NCI-H460 (cell line): Measurements from ENCODE around the gene ZNF429. TPM values are rescaled to one million over a fixed set of nuclear protein-coding genes. Genes with fewer than 3 reads are reported as not detected.
"Not testable (repeated sequence)": the region's sequence is repeated elsewhere in the genome, so short reads cannot be mapped to it uniquely, and the experiment has no call there.

Source experiments
- DNase-seq: peaks from one replicate; pipeline ENCODE4 v3.0.0-alpha.2; 2016; ENCODE audit warnings: low read depth; ENCODE audit errors: extremely low read depth
- total RNA-seq: library from RNA; depleted of rRNA; stranded (reverse); fragments of >200 nt; shearing (Covaris generic); gene quantifications from 2 replicates; pipeline ENCODE4 v1.2.3, GENCODE V29; 2014; rRNA removed

The ZNF429 gene
- total RNA-seq, 1 experiment from 2014 or later, result 1.5 TPM

DNA sequence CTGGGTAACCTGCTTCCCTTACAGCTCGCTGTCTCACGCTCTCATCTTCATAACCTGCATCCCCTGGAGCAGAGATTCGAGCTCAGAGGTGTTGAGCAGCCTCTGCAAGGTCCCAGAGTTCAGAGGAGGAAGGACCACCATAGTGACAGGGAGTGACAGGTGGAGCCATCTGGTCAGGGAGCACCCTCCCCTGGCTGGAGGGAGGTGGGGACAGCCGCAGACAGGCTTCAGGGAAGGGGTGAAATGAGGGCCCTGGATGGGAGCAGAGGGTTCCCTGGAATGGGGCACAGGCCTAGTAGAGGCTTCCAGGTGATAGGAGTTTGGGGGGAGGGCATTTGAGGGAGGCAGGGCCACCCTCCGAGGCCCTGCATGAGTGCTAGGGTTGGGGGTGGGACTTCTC lies 82.1 kb downstream of the ZNF429 start:
- no peak for DNase-seq

DNA sequence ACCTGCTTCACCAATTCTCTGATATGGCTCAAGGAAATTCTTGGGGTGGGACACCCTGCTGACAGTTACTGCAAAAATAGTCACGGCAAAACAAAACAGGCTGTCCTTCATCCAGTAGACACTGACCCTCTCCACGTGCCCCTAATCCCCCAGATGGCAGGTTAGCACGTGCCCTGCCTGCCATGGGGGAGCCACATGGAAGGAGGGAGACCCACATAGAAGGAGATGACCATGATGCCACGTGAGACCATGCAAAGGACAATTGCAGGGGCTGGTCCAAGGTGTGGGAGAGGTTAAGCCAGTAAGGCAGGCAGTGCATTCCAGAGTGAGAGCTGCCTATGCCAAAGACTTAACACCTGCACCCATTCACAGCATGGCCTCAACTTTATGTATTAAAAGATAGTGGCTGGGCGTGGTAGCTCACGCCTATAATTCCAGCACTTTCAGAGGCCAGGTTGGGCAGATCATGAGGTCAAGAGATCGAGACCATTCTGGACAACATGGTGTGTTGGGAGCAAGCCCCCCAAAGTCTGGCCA lies 82.7 kb downstream of the ZNF429 start:
- no peak for DNase-seq

DNA sequence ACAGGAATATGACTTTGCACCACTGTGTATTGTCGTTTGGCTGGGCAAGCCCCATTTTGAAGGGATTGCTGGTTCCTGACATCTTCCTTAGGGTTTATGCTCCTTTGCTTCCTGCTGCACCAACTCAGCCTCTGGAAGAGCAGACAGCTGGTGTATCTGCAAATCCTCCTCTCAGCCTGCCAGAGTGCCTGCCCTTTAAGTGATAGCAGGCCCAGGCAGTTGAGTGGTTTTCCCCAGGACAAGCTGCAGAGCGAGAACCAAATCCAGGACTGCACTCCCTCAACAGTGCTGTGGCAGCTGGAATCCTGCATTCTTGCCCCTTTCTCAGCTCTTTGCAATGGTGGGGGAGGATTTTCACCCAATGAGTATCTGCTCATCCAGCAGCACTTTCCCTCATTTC lies 85.5 kb downstream of the ZNF429 start:
- DNase-seq, result no peak

DNA sequence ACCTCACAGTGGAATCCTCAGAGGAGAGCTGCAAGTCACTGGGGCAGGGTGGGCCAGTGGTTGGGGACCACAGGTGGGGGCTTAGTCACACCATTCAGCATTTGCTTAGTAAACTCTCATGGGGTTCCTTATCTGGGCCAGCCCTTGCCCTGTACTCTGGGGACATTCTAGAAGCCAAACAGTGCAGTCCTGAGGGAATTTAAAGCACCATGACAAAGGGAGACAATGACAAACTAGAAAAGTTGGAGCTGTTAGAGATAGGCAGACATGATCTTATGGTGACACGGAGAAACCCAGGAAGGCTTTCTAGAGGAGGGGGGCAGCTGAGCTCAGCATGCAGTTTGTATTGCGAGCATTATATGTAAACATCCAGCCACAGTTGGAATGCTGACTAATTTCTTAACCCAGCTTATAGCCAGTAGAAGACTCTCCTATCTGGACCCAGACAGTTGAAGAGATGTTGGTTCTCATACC lies 87.6 kb downstream of the ZNF429 start:
- no peak for DNase-seq

DNA sequence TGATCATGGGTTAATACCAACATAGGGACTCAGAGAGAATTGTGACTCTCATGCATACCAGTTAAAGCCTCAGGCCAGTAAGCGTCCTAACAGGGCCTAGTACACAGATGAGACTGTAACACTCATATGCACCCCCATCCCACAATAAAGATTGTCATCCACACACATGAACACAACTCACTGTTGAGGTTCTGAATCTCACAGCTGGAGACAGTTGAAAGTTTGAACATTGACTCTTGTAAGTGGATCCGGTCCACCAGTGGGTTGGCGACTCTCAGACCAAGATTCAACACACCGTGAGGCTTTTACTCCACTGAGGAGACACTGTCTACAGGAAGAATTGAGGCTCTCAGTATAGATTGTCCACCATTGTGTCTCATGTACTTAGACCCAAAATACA lies 88.1 kb downstream of the ZNF429 start:
- DNase-seq, result no peak

DNA sequence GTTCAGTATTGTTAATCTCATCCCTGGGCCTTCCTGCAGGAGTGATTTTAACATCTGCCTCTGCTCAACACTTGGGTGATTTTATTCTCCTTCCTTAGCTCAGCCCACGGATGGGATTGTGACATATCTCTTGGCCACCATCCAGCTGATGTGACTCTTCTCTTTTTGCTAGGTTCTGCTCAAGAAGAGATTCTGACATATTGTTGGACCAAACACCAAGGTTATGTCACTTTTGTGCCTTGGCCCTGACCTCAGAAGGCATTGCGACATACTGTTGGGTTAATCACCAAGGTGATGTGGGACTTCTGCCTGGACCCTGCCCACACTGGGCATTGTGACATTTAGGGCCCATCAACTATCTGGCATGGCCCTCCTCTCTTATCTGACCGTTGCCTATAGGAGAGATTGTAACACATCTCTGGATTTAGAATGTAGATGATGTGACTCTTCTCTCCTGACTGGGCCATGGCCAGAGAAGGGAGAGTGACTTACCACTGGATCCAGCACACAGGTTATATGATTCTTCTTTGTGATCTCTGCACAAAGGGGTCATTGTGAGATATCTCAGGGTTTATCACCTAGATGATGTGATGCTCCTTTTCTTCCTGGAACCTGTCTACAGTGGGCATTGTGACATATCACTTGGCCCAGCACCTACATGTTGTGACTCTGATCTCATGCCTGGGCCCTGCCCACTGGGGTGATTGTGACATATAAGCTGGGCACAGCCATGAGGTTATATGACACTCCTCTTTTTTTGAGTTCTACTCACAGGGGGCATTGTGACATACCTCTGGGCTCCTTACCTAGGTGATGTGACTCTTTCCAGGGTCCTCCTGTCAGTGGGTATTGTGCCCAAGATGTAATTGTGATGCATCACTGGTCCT lies 88.8 kb downstream of the ZNF429 start:
- no peak for DNase-seq

DNA sequence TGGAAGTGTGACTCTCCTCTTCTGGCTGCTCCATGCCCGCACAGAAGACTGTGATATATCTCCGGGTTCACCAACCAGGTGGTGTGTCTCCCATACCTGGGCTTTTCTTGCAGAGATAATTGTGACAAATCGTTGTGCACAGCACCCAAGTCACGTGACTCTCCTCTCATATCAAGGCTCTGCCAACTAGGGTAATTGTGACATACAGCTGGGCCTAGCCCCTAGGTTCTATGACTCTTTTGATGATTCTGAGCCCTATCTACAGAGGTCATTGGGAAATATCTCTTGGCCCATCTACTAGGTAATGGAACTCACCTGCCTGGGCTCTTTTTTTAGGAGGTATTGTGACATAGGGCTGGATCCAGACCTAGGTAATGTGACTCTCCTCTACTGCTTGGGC lies 89.8 kb downstream of the ZNF429 start:
- DNase-seq, result no peak

DNA sequence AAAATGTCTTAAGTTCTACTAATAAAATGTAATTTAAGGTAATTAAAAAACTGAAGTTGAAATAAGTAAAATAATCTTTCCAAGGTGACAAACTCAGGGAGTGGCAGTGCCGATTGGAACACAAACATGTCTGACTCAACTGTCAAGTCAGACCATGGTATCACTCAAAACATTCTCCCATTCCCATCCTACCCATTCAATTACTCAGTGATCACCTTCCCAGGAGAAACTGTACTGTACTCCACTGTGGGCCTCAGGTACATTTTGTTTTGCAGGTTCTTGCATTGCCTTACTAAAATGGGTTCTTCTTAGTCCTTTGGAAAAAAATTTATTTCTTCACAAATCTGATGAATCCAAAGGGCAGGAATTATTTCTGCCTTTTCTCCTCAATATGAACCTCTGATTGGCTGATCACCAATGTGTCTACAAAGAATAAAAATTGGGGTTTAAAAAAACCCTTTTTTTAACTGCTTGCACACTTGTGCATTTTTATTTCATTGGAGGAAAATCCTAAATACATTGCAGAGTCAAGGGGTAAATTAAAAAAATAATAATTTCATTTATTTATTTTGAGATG lies 96.8 kb downstream of the ZNF429 start:
- DNase-seq, result no peak

DNA sequence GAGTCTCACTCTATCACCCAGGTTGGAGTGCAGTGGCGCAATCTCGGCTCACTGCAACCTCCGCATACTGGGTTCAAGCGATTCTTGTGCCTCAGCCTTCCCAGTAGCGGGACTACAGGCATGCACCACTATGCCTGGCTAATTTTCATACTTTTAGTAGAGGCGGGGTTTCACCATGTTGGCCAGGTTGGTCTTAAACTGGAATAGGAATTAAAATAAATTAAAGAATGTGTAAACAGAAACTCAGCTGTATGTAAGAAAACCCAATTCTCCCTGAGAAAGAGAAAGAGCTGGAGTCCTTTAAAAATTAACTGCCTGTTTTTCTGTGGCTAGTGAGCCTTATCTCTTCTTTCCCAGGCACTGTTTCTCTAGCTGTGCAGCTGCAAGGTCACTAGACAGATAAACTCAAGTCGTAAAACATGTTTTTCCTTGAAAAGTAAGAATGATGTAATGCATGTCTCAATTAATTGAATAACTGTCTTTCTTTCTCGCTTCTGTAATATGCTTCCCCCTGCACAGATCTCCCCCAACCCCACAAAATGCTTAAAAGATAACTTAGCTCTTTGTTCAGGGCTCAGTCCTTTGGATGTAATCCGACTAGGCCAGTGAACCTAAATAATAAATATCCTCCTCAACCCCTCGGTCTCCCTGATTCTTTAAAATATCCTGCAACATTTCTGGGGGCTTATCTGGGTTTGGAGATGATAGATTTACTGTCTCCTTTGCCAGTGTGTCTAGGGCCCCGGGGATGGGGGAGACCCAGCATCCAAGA lies 97.4 kb downstream of the ZNF429 start:
- DNase-seq, result not testable (repeated sequence)

DNA sequence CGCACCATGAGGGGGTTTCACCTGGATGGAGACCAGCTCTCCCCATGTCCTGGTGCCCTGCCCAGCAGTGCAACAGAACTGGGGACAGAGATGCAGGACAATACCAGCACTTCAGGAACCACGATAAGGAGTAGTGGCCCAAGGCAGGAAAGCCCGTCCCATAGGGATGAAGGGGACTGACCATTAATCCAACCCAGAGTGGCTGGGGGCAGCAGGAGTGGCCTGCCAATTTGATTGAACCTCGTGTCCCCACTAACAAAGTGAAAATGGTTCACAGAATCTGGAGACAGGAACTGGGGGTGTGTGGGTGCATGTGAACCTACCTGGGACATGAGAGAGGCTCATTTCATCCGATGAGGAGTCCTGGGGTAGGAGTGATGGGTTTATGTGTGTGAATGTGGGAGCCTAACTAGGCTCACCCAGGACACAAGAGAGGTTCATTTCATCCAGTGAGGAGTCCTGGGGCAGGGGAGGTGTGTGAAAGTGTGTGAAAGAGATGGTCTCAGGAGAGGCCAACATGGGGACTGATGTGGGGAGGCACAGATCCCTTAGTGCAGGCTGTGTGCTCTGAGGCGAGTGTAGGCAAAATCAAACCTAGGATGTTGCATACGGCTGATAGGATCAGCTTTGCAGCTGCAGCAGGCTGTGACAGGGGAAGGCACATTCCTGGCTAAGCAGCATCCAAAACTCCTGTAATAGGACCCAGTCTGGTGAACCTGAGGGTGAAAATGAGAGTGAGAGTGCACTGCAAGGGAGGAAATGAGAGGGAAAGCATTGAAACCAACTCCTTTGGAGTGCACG lies 98.2 kb downstream of the ZNF429 start:
- DNase-seq, result no peak

DNA sequence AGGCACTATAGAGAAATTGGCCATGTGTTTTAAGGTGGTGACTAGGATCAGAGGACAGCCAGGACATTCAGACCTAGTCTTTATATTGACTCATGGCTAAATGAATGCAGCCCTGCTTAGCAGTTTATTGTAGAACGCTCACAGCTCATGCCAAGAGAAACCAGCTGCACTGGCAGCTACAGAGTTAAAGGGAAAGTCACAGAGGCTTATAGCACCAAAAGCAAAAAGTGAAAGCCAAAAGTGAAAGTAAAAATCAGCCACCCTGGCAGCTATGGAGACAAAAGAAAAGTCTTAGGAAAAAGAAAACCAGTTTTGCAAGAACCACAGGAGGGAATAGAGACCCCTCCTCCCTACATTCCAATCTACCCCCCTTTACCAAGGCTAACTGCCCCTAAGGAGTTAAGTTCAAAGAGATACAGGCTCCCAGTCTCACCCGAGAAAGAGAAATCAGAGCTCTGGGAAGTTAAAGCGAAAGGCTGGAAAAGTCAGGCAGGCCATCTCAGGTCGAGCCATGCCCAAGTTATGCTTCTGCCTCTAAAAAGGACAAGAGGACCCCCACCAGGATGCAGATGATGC lies 99.0 kb downstream of the ZNF429 start:
- no peak for DNase-seq

Other genes starting within 250 kb of the ZNF429 start
- gene ZNF708, start 176.2 kb upstream of the ZNF429 start, total RNA-seq, result 3.7 and 6.6 TPM in 2 replicates
- gene ZNF738, start 146.6 kb upstream of the ZNF429 start, total RNA-seq, result 4.2 and 7.0 TPM in 2 replicates
- gene ZNF493, start 108.5 kb upstream of the ZNF429 start, total RNA-seq, result 3.3 and 4.1 TPM in 2 replicates